Vagina (tissue), 2 donors: ENCODE results near the gene GDPD2.

Experiments used
- CTCF ChIP-seq, 3 experiments: fragments of 450-650 bp in 2 of 3; fragments of 200-600 bp in 1 of 3; sonication (generic) in 1 of 3; IDR thresholded peaks; one replicate each; pipeline ENCODE4 v1.5.1; 2017 to 2019; ENCODE audit warnings: antibody characterized with exemption in 3 of 3, mild to moderate bottlenecking in 2 of 3, moderate library complexity in 2 of 3
- POLR2AphosphoS5 ChIP-seq, 2 donors: sonication (generic); formaldehyde crosslinking; IDR thresholded peaks; one replicate each; pipeline ENCODE4 v1.9.0; 2017; ENCODE audit warnings: antibody characterized with exemption in 2 of 2, mild to moderate bottlenecking in 2 of 2, low read depth in 1 of 2; ENCODE audit not compliant: insufficient read depth in 1 of 2

- TF ChIP-seq CTCF (IDR thresholded peaks at IDR 0.05) (no peak), POLR2AphosphoS5 (IDR thresholded peaks at IDR 0.05; ENCODE audit: insufficient read depth in 1 of 2, low read depth in 1 of 2) (no peak)
These were observed 12.2 kb upstream of the GDPD2 start for GRCh38 chrX:70410921-70411320.
